ENCODE measurements around the gene TRAT1. TPM values are rescaled to one million over a fixed set of nuclear protein-coding genes. Genes with fewer than 3 reads are reported as not detected.

Gene TRAT1
- total and polyA plus RNA-seq, 2 donors (not counting 3 experiments of a cell fraction or from before 2014, with no cell fraction given): not detected

DNA sequence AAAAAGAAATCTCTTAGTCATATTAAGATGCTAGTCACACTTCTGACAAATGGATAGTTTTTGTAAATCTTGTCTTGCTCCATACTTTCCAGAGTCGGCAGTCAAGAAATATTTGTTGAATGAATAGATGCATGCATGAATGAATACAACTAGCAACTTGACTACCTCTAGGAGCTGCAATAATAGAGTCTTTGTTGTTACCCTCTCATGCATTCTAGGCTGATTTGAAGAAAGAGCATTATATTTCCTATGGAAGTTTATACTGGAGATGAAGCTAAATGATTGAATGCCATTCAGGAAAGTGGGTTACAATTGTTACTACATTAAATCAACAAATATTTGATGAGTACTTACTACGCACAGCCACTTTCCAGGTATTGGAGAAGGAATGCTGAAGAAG, 18.1 kb upstream of the TRAT1 start:
- no TSS peak for BruUV-seq (replicated peaks)
- Histone ChIP-seq H3K79me2 (ENCODE audit: control insufficient read depth, insufficient read depth, low read length) (no peaks in the 10 kb centered on the region), H3K4me3 (replicated peaks in 1 of 3; ENCODE audit: insufficient read depth in 1 of 3, low read depth in 1 of 3, low read length in 3 of 3) (no peak overlapping the region), H3K27ac (ENCODE audit: insufficient read depth, low read depth, low read length) (no peak overlapping the region), H2AFZ (ENCODE audit: low read depth, low read length) (no peak overlapping the region), H3K36me3 (ENCODE audit: control insufficient read depth in 2 of 2, extremely low read depth in 1 of 2, insufficient read depth in 2 of 2, low read length in 2 of 2) (no peaks in the 10 kb centered on the region), H3K9ac (replicated peaks; ENCODE audit: extremely low read depth, insufficient read depth, low read length) (no peak overlapping the region), H3K4me2 (ENCODE audit: insufficient read depth, low read length) (no peak overlapping the region), H3K9me1 (replicated peaks; ENCODE audit: control insufficient read depth, extremely low read depth, insufficient read depth, low read length) (no peaks in the 10 kb centered on the region), H3K9me3 (replicated peaks; ENCODE audit: control insufficient read depth, insufficient read depth, low read length) (no peaks in the 10 kb centered on the region), H3K27me3 (ENCODE audit: control insufficient read depth in 2 of 2, insufficient read depth in 2 of 2, low read length in 2 of 2) (no peaks in the 10 kb centered on the region), H3K4me1 (ENCODE audit: control insufficient read depth, extremely low read depth, insufficient read depth, low read length) (no peaks in the 10 kb centered on the region), H4K20me1 (replicated peaks; ENCODE audit: control insufficient read depth, extremely low read depth, insufficient read depth, low read length) (no peaks in the 10 kb centered on the region)
- FAIRE-seq: no peak
- TF ChIP-seq, protein P1, sequence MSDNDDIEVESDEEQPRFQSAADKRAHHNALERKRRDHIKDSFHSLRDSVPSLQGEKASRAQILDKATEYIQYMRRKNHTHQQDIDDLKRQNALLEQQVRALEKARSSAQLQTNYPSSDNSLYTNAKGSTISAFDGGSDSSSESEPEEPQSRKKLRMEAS (IDR thresholded peaks at IDR 0.05; ENCODE audit: insufficient read depth, insufficient read length): no peak
- TF ChIP-seq JUN (IDR thresholded peaks at IDR 0.05; ENCODE audit: borderline replicate concordance, insufficient read depth, insufficient read length, low read depth) (no peak), EZH2 (IDR thresholded peaks at IDR 0.05; ENCODE audit: borderline replicate concordance, low read depth, low read length, severe bottlenecking) (no peak), POLR2A (IDR thresholded peaks at IDR 0.05; ENCODE audit: low read depth, low read length) (no peak), MYC (IDR thresholded peaks at IDR 0.05; ENCODE audit: low read depth, low read length) (no peak), POLR2AphosphoS5 (IDR thresholded peaks at IDR 0.05; ENCODE audit: insufficient read depth, low read depth, low read length) (no peak), FOS (IDR thresholded peaks at IDR 0.05; ENCODE audit: borderline replicate concordance, insufficient read depth, low read length) (no peak), GATA2 (IDR thresholded peaks at IDR 0.05; ENCODE audit: insufficient read depth, insufficient read length, low read depth, low read length) (no peak)
- TF ChIP-seq, protein P2, sequence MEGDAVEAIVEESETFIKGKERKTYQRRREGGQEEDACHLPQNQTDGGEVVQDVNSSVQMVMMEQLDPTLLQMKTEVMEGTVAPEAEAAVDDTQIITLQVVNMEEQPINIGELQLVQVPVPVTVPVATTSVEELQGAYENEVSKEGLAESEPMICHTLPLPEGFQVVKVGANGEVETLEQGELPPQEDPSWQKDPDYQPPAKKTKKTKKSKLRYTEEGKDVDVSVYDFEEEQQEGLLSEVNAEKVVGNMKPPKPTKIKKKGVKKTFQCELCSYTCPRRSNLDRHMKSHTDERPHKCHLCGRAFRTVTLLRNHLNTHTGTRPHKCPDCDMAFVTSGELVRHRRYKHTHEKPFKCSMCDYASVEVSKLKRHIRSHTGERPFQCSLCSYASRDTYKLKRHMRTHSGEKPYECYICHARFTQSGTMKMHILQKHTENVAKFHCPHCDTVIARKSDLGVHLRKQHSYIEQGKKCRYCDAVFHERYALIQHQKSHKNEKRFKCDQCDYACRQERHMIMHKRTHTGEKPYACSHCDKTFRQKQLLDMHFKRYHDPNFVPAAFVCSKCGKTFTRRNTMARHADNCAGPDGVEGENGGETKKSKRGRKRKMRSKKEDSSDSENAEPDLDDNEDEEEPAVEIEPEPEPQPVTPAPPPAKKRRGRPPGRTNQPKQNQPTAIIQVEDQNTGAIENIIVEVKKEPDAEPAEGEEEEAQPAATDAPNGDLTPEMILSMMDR (IDR thresholded peaks at IDR 0.05; ENCODE audit: extremely low read depth in 1 of 2, insufficient read depth in 1 of 2, low read depth in 1 of 2, low read length in 2 of 2): no peak
- POLR2A ChIA-PET: no interaction called here
- DNase-seq (ENCODE audit: low read depth, low spot score): no peak
- dilution Hi-C loops (cut with MboI; ENCODE audit: extremely low pct_ligation_motif_present, low sequenced_read_pairs): no loop called here
- intact Hi-C loops (cut with micrococcal nuclease): no loop called here
- CTCF ChIA-PET: no interaction called here

Measured in endothelial cell of umbilical vein (primary cell).